ENCODE measurements around the gene INPP5A.

INPP5A gene

GRCh38 chr10:132578287-132578951 is 40.8 kb downstream of the INPP5A start:
- no peak for DNase-seq

GRCh38 chr10:132579027-132579859 is 41.7 kb downstream of the INPP5A start:
- DNase-seq, result no peak

GRCh38 chr10:132580143-132580542 is 42.6 kb downstream of the INPP5A start:
- DNase-seq, result no peak

- no peak for DNase-seq
Measured at GRCh38 chr10:132580617-132581016, 43.0 kb downstream of the INPP5A start.

- DNase-seq, result no peak
Measured at GRCh38 chr10:132582137-132582536, 44.5 kb downstream of the INPP5A start.

- no peak for DNase-seq
Measured at GRCh38 chr10:132582771-132583170, 45.2 kb downstream of the INPP5A start.

GRCh38 chr10:132583456-132583855 is 45.9 kb downstream of the INPP5A start:
- no peak for DNase-seq

GRCh38 chr10:132584081-132584480 is 46.5 kb downstream of the INPP5A start:
- DNase-seq, result no peak

GRCh38 chr10:132585732-132586722 is 48.4 kb downstream of the INPP5A start:
- no peak for DNase-seq

- no peak for DNase-seq
Measured at GRCh38 chr10:132586739-132587138, 49.2 kb downstream of the INPP5A start.

GRCh38 chr10:132587175-132587574 is 49.6 kb downstream of the INPP5A start:
- DNase-seq, result no peak

GRCh38 chr10:132588301-132589013 is 50.9 kb downstream of the INPP5A start:
- no peak for DNase-seq

- DNase-seq, result no peak
Measured at GRCh38 chr10:132589015-132589414, 51.4 kb downstream of the INPP5A start.

GRCh38 chr10:132589681-132590080 is 52.1 kb downstream of the INPP5A start:
- DNase-seq, result no peak

- no peak for DNase-seq
Measured at GRCh38 chr10:132590094-132590751, 52.6 kb downstream of the INPP5A start.

- no peak for DNase-seq
Measured at GRCh38 chr10:132590752-132591121, 53.1 kb downstream of the INPP5A start.

- DNase-seq, result no peak
Measured at GRCh38 chr10:132591166-132591971, 53.8 kb downstream of the INPP5A start.

GRCh38 chr10:132592790-132593383 is 55.3 kb downstream of the INPP5A start:
- no peak for DNase-seq

- DNase-seq, result no peak
Measured at GRCh38 chr10:132593389-132593788, 55.8 kb downstream of the INPP5A start.
